GM19468 (cell line): ENCODE results near the gene MDM2.
A peak's percentile ranks its signal among the peaks of the same experiment; 100 is the strongest.
"Not testable (repeated sequence)": the region's sequence is repeated elsewhere in the genome, so short reads cannot be mapped to it uniquely, and the experiment has no call there.

Source experiments
- ATAC-seq: cut with Tn5 transposase; IDR thresholded peaks from one replicate; pipeline ENCODE4 v1.9.1; 2021; ENCODE audit warnings: mild to moderate bottlenecking, moderate library complexity, moderate number of reproducible peaks; ENCODE audit not compliant: unreplicated experiment; ENCODE audit errors: extremely low read depth

The MDM2 gene

DNA sequence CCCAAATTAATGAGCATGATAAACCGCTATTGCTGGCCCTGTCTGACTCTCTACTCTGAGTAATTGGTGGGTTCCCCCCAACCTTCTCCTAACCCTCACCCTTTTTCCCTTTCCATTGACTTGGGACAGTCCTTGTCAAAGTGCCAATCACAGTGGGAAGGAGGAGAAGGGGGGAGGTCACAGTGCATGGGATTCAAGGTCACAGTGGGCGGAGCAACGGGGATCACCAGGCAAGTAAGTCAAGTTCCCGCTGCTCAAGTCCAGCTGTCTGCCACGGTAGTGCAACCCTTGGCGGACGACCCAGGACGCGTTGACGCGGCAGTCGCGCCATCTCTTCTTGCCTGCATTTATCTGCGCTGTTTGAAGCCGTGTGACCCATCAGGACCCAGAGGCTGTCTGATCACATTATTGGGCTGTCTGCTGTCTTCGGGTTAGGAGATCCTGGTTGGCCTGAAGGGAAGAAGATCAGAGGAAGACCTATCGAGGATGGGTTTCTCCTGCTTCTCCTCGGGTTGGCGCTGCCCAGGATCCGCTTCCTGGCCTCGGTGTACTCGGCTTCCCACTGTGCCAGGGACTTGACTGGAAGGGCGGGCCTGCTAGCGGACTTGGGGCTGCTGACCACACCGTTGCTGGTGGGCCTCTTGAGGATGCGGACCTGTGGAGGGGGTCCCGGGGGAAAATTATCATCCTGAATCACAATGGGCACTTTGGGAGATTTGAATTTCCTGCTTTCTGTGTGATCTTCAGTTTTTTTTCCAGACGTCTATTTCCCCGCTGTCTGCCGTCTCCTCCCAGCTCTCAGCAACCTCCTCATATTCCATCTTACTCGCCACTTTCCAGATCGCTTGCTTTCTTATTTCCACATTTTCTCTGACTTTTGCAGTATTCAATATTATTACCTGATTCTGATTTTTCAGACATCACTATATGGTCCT is 3.1 kb upstream of the MDM2 start:
- ATAC-seq, result no peak

DNA sequence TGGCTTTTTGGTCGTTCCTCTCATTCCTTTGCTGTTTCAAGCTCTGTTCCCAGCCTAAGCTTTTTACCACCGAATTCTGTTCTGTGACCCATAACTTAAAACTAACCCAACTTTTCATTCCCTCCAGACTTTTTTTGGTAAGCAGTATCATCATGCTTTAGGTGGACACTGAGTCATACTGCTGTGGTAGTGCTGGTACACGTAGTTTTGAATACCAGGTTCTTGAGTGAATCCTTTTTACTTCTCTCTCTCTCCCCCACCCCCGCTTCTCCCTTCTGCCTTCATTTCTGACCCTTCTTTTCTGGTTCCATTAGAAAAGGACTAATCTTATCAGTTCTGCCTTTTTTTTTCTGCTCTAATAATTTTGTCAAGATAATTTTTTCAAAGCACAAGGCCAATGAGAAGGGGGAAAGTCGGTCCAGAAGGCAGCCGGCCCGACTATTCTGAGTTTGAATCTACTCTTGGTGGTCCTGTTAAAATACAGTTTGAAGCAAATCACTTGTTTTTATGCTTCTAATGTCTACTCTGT is 2.3 kb upstream of the MDM2 start:
- no peak for ATAC-seq

DNA sequence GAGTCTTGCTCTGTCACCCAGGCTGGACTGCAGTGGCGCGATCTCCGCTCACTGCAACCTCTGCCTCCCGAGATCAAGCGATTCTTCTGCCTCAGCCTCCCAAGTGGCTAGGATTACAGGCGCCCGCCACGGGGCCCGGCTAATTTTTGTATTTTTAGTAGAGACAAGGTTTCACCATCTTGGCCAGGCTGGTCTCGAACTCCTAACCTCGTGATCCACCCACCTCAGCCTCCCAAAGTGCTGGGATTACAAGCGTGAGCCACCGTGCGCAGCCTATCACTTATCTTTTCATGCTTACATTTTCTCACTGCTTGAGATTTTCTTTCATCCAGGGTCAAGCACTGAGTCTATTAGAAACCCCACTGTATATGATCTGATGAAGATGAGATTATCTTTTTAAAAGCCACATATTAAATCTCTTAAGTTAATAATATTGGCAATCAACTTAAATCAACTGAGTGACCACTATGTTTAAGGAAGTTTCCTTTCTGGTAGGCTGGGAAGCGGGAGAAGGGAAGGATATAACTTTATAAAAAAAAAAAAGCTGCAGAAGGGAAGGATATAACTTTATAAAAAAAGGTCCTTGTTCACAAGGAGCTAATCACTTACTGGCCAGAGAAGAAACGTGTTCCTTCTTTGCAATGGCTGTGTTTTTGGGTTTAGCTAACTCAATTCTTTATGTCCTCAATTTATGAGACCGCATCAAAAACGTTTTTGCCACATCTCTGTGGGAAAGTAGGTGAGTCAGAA is 1.3 kb upstream of the MDM2 start:
- no peak for ATAC-seq

DNA sequence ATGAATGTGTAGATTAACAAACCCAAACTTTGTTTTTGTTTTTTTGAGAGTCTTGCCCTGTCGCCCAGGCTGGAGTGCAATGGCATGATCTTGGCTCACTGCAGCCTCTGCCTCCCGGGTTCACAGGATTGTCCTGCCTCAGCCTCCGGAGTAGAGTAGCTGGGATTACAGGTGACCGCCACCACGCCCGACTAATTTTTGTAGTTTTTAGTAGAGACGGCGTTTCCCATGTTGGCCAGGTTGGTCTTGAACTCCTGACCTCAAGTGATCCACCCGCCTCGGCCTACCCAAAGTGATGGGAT is 752 bp upstream of the MDM2 start:
- ATAC-seq, result not testable (repeated sequence)

DNA sequence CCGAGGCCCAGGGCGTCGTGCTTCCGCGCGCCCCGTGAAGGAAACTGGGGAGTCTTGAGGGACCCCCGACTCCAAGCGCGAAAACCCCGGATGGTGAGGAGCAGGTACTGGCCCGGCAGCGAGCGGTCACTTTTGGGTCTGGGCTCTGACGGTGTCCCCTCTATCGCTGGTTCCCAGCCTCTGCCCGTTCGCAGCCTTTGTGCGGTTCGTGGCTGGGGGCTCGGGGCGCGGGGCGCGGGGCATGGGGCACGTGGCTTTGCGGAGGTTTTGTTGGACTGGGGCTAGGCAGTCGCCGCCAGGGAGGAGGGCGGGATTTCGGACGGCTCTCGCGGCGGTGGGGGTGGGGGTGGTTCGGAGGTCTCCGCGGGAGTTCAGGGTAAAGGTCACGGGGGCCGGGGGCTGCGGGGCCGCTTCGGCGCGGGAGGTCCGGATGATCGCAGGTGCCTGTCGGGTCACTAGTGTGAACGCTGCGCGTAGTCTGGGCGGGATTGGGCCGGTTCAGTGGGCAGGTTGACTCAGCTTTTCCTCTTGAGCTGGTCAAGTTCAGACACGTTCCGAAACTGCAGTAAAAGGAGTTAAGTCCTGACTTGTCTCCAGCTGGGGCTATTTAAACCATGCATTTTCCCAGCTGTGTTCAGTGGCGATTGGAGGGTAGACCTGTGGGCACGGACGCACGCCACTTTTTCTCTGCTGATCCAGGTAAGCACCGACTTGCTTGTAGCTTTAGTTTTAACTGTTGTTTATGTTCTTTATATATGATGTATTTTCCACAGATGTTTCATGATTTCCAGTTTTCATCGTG is 612 bp downstream of the MDM2 start:
- peak; percentile 3 for ATAC-seq

DNA sequence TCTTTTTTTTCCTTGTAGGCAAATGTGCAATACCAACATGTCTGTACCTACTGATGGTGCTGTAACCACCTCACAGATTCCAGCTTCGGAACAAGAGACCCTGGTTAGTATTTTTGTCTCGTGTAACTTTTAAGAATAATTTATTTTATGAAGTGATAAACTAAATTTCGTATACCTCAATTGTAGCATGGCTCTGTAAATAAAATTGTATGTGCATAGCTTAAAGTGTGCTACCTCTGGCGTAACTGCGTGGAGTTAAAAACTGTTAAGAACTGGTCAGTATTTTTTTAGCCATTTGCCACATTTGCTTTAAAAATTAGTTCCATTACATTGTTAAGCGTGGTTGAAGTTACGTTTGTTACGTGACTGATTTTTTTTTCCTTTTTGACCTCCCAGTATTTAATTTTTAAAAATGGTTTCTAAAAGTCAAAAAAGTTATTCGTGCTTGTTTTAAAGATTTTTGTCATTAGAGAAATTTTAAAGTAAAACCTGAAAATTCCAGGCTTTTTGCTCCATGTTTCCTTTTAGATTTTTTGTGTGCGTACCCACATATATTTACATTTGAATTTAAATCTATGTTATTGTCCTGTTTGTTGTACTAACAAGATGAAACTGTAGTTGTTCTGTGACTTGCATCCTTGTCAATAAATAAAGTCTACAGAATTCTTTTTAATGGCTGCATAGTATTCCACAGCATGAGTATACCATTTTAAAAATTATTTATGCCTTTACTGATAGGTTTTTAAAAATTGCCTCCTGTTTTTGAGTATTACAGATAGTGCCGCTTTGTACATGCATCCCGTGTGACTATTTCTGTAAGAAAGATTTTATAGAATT is 1.4 kb downstream of the MDM2 start:
- no peak for ATAC-seq

DNA sequence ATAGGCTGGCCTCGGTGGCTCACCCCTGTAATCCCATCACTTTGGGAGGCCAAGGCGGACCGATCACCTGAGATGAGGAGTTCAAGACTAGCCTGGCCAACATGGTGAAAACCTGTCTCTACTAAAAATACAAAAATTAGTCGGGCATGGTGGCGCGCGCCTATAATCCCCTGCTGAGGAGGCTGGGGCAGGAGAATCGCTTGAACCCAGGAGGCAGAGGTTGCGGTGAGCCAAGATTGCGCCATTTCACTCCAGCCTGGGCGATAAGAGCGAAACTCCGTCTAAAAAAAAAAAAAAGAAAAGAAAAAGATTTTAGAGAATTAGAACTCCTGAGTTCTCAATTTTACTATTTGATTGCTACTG is 2.0 kb downstream of the MDM2 start:
- ATAC-seq, result not testable (repeated sequence)

DNA sequence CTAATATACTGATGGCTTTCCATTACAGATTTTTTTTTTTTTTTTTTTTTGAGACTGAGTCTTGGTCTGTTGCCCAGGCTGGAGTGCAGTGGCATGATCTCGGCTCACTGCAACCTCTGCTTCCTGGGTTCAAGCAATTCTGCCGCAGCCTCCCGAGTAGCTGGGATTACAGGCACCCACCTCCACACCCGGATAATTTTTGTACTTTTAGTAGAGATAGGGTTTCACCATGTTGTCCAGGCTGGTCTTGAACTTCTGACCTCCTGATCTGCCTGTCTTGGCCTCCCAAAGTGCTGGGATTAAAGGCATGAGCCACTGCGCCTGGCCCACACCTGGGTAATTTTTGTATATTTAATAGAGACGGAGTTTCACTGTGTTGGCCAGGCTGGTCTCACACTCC is 3.6 kb downstream of the MDM2 start:
- ATAC-seq, result not testable (repeated sequence)

DNA sequence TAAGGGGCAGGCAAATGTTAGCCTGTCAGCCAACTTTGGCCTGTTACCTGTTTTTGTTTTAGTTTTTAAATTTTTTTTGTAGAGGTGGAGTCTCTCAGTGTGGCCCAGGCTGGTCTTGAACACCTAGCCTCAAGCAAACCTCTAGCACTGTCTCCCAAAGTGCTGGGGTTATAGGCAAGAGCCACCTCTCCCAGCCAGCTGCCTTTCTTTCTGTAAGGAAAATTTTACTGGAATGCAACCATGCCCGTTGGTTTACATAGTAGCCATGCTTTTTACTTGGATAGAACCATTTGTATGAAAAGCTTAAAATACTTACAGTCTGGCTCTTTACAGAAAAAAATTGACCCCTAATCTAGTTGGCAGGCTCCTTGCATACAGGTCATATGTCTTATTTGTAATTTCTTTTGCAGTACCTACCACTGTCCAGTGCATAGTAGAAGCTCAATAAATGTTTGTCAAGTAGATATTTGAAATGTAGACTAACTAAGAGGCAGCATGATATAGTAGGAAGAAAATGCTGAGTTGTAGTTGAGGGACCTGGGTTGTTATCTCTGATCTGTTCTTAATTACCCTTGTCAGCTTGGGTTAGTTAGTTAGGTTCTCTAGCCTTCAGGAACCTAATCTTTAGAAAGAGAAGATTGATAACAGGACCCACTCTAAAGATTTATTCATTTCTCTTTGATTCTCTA is 4.7 kb downstream of the MDM2 start:
- no peak for ATAC-seq

DNA sequence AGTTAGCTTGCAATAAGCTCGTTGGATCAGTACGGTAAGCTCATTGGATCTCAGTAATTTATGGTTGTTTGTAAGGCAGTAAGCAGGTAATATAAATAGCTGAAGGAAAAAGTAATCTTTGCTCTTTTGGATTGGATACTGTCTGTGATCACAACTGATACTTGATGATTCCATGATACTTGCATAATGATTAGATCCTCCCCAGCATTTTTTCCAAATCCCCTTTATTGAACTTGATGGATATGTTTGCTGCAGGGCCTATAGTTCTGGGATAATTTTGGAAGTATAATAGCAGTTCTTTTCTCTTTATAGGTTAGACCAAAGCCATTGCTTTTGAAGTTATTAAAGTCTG is 5.2 kb downstream of the MDM2 start:
- ATAC-seq, result no peak

DNA sequence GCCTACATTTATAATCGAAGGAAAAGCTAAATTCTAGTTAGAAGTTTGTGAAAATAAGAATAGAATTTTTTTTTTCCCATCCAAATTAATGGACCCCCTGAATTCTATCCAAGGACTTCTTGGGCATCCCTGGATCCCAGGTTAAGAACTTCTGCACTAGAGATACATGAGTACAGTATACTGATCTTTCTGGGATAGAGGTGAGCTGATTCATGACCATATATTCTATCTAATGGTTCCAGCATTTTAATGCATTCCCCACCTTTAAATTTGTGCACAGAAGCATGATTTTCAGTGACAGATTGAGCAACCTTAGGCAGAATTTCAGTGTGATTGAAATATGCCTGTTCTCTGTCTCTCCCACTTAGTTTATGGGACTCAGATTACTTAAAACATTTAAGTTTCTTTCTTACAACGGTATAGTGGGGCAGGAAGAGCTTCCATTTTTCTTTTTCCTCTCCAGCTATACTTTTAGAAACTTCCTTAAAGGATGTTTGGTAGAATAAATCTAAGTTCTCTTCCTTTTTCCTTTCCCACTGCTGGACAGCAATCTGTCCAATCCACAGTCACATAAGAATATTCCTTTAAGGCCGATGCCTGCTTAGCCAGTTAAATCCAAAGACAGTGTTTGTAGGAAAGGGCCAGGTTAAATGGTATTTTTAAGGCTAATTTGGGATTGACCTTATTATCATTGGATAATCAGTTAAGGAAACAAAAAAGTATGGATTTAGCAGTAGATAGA is 6.7 kb downstream of the MDM2 start:
- no peak for ATAC-seq

DNA sequence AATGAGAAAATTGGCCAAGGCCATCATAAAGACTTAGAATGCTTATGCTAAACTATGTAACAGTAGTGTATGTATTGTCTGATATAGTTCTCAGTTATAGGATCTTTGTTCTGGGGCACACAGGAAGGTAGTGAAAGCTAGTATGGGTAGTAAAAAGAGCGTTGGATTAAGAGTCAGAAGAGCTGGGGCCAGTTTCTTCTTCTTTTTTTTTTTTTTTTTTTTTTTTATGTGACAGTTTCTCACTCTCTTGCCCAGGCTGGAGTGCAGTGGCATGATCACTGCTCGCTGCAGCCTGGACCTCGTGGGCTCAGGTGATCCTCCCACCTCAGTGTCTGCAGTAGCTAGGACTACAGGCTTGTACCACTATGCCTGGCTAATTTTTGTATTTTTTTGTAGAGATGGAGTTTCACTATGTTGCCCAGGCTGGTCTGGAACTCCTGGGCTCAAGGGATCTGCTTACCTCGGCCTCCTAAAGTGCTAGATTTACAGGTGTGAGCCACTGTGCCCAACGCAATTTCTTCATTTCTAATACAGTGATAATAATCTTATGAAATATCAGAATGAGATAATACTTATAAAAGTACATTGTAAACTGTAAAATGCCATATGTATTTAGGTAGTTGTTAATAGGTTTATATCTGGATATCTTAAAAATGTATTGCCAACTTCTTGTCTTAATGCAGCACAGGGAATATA is 7.4 kb downstream of the MDM2 start:
- no peak for ATAC-seq

DNA sequence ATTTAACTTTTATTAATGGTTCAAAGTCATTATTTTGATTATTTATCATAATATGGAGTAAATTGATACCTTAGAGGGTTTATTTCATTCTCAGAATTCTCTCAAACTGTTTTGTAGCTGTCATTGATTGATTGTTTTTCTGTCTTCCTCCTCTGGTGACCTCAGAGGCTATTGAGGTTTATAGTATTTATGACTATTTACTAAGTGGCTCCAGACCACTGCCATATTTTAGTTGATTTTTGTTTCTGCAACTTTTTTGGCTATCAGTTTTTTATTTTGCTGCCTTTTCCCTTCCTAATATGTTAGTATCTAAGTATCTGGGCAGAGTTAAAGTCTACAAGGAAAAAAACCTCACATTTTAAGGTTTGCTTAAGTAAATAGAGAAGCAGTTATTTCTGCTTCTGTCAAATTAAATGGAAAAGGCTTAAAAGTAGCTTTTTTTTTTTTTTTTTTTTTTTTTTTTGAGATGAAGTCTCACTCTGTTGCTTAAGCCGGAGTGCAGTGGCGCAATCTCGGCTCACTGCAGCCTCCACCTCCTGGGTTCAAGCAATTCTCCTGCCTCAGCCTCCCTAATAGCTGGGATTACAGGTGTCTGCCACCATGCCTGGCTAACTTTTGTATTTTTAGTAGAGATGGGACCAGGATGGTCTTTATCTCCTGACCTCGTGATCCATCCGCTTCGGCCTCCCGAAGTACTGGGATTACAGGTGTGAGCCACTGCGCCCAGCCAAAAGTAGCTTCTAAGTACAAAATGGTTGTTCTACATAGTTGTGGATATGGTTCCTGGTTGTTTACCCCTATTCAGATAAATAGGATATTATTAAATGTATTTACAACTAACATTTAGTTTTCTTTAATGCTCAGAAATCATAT is 8.2 kb downstream of the MDM2 start:
- no peak for ATAC-seq

DNA sequence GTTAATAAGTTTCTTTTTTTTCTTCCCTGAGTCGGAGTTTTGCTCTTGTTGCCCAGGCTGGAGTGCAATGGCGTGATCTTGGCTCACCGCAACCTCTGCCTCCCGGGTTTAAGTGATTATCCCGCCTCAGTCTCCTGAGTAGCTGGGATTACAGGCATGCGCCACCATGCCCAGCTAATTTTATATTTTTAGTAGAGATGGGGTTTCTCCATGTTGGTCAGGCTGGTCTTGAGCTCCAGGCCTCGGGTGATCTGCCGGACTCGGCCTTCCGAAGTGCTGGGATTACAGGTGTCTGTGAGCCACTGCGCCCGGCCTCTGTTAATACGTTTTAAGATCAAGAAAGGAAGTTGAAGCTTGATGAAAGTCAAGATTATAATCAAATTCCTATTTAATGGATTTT is 11.5 kb downstream of the MDM2 start:
- ATAC-seq, result not testable (repeated sequence)

DNA sequence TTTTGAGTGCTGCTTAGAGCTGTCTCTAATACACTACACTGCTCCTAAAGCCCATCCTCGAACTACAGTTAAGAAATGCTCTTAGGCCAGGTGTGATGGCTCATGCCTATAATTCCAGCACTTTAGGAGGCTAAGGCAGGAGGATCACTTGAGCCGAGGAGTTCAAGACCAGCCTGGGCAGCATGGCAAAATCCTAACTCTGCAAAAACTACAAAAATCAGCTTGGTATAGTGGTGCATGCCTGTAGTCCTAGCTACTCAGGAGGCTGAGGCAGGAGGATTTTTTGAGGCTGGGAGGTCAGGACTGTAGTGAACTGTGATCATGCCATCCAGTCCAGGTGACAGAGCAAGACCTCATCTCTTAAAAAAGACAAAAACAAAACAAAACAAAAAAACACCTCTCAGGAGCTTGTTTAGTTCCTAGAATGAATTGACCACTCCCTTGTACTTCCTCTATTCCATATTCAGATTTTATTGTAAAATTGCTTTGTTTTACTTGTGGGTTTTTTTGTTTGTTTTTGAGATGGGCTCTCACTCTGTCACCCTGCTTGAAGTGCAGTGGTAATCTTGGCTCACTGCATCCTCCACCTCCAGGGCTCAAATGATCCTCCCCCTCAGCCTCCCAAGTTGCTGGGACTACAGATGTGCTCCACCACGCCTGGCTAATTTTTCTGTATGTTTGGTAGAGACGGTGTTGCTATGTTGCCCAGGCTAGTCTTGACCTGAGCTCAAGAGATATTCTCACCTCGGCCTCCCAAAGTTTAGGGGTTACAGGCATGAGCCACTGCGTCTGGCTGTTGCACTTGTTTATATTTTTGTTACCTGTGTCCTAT is 13.6 kb downstream of the MDM2 start:
- ATAC-seq, result no peak

DNA sequence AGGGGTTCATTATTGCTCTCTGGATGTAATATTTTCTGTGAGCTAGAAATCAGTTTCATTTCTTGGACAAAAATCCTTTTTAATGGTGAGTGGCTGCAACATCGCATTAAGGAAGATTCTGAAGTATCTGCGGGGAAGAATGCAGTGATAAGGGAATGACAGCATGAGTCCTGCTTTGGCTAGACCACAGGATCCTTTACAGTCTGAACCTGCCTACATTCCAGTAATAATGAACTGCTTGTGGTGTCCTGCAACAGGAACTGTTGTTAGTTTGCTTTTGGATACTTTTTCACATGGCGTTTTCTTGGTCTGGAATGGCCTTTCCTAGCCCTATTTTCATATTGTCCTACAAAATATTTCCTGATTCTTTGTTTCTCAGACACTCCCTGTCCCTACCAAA is 15.7 kb downstream of the MDM2 start:
- no peak for ATAC-seq
